ENCODE measurements around the gene PRDM15. TPM values are rescaled to one million over a fixed set of nuclear protein-coding genes. Genes with fewer than 3 reads are reported as not detected.

PRDM15 gene
- total RNA-seq, 4 donors from 2014 or later: 6.4 to 88.4 (median 21.1) TPM

- 89% methylated on average over 13 of the region's 13 CpGs; no CpG with 5 or more reads in 1 of the 2 donors for WGBS, 2 donors (ENCODE audit: low coverage in 1 of 2)
- in situ Hi-C loops (cut with MboI; ENCODE audit: low pct_ligation_motif_present in 1 of 4, low pct_unique_long_range_greater_than_20kb in 1 of 4, low sequenced_read_pairs in 3 of 4) (no loop called here), intact Hi-C loops (cut with DNase I; ENCODE audit: low total_unique reads) (no loop called here)
- no peak for TF ChIP-seq POLR2A (IDR thresholded peaks at IDR 0.05)
- no peak for TF ChIP-seq POLR2AphosphoS5 (IDR thresholded peaks at IDR 0.05)
- TF ChIP-seq EP300 (IDR thresholded peaks at IDR 0.05; ENCODE audit: low read depth): no peak
- no peak for TF ChIP-seq CTCF (IDR thresholded peaks at IDR 0.05)
- H3K36me3 ChIP-seq: no peaks in the 10 kb centered on the region
- H3K4me1 ChIP-seq: no peaks in the 10 kb centered on the region
- no peaks in the 10 kb centered on the region for H3K9me3 ChIP-seq
- H3K27ac ChIP-seq: no peak overlapping the region
- H3K4me3 ChIP-seq: no peak overlapping the region
- no peak for DNase-seq
- H3K27me3 ChIP-seq: no peaks in the 10 kb centered on the region
Measured at GRCh38 chr21:41888749-41889376, 9.7 kb upstream of the PRDM15 start.

GRCh38 chr21:41887667-41888066 is 8.5 kb upstream of the PRDM15 start:
- Histone ChIP-seq H3K27me3 (no peaks in the 10 kb centered on the region), H3K36me3 (no peaks in the 10 kb centered on the region), H3K4me1 (no peaks in the 10 kb centered on the region), H3K4me3 (no peak overlapping the region), H3K27ac (no peak overlapping the region), H3K9me3 (no peaks in the 10 kb centered on the region)
- WGBS, 2 donors (ENCODE audit: low coverage in 1 of 2): 80 to 93% methylated on average over 5 of the region's 5 CpGs
- intact Hi-C loops (cut with DNase I; ENCODE audit: low total_unique reads): no loop called here
- TF ChIP-seq POLR2A (IDR thresholded peaks at IDR 0.05) (no peak), POLR2AphosphoS5 (IDR thresholded peaks at IDR 0.05) (no peak), EP300 (IDR thresholded peaks at IDR 0.05; ENCODE audit: low read depth) (no peak)
- no peak for DNase-seq
- in situ Hi-C loops (cut with MboI; ENCODE audit: low pct_ligation_motif_present in 1 of 4, low pct_unique_long_range_greater_than_20kb in 1 of 4, low sequenced_read_pairs in 3 of 4): no loop called here

GRCh38 chr21:41886328-41886727 is 7.2 kb upstream of the PRDM15 start:
- H3K9me3 ChIP-seq: no peaks in the 10 kb centered on the region
- DNase-seq: no peak
- WGBS, 2 donors (ENCODE audit: low coverage in 1 of 2): 82 to 88% methylated on average over 6 to 7 of the region's 7 CpGs
- no peak overlapping the region for H3K27ac ChIP-seq
- intact Hi-C loops (cut with DNase I; ENCODE audit: low total_unique reads): no loop called here
- in situ Hi-C loops (cut with MboI; ENCODE audit: low pct_ligation_motif_present in 1 of 4, low pct_unique_long_range_greater_than_20kb in 1 of 4, low sequenced_read_pairs in 3 of 4): no loop called here
- no peaks in the 10 kb centered on the region for H3K36me3 ChIP-seq
- TF ChIP-seq CTCF (IDR thresholded peaks at IDR 0.05) (no peak), POLR2AphosphoS5 (IDR thresholded peaks at IDR 0.05) (no peak), EP300 (IDR thresholded peaks at IDR 0.05; ENCODE audit: low read depth) (no peak), POLR2A (IDR thresholded peaks at IDR 0.05) (no peak)
- no peak overlapping the region for H3K4me3 ChIP-seq
- H3K27me3 ChIP-seq: no peaks in the 10 kb centered on the region
- no peaks in the 10 kb centered on the region for H3K4me1 ChIP-seq

- Histone ChIP-seq H3K36me3 (no peaks in the 10 kb centered on the region), H3K4me1 (no peaks in the 10 kb centered on the region), H3K27me3 (no peaks in the 10 kb centered on the region), H3K27ac (no peak overlapping the region), H3K9me3 (no peaks in the 10 kb centered on the region), H3K4me3 (no peak overlapping the region)
- intact Hi-C loops (cut with DNase I; ENCODE audit: low total_unique reads): no loop called here
- no peak for DNase-seq
- 56 to 81% methylated on average over 2 to 22 of the region's 22 CpGs for WGBS, 2 donors (ENCODE audit: low coverage in 1 of 2)
- in situ Hi-C loops (cut with MboI; ENCODE audit: low pct_ligation_motif_present in 1 of 4, low pct_unique_long_range_greater_than_20kb in 1 of 4, low sequenced_read_pairs in 3 of 4): no loop called here
- TF ChIP-seq POLR2A (IDR thresholded peaks at IDR 0.05) (no peak), EP300 (IDR thresholded peaks at IDR 0.05; ENCODE audit: low read depth) (no peak), POLR2AphosphoS5 (IDR thresholded peaks at IDR 0.05) (no peak), CTCF (IDR thresholded peaks at IDR 0.05) (no peak)
Measured at GRCh38 chr21:41885341-41886024, 6.3 kb upstream of the PRDM15 start.

Data from transverse colon (tissue), 4 donors.